ENCODE data around the gene NRM.

DNA sequence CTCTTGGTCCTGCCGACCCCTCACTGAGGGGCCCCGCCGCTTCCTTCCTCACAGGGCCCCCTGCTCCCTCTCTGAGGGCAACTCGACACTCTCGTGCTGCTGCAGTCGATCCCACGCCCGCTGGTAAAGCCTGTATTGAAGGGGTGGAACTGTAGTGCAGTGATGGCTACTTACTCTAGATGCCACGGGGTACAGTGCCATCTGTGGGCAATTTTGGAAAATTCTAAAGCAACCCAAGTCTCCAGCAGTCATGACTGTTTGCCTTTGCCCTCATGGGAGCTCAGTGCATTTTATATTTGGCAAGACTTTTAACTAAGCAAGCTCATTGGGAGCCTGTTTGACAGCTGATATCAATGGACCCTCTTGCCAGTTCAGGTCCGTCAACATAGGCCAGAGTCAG, 50.3 kb downstream of the NRM start:
- TF ChIP-seq EZH2 (IDR thresholded peaks at IDR 0.05; ENCODE audit: borderline replicate concordance) (no peak), EZH2phosphoT487 (IDR thresholded peaks at IDR 0.05; ENCODE audit: low read depth, severe bottlenecking, unreplicated experiment) (no peak)
- TF ChIP-seq, protein P1, sequence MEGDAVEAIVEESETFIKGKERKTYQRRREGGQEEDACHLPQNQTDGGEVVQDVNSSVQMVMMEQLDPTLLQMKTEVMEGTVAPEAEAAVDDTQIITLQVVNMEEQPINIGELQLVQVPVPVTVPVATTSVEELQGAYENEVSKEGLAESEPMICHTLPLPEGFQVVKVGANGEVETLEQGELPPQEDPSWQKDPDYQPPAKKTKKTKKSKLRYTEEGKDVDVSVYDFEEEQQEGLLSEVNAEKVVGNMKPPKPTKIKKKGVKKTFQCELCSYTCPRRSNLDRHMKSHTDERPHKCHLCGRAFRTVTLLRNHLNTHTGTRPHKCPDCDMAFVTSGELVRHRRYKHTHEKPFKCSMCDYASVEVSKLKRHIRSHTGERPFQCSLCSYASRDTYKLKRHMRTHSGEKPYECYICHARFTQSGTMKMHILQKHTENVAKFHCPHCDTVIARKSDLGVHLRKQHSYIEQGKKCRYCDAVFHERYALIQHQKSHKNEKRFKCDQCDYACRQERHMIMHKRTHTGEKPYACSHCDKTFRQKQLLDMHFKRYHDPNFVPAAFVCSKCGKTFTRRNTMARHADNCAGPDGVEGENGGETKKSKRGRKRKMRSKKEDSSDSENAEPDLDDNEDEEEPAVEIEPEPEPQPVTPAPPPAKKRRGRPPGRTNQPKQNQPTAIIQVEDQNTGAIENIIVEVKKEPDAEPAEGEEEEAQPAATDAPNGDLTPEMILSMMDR (IDR thresholded peaks at IDR 0.05; ENCODE audit: poor library complexity) = no peak

Measured in hepatocyte (in vitro differentiated cells).